HG03520 (cell line): ENCODE measurements around the gene ANKMY2.
"Not testable (repeated sequence)": the region's sequence is repeated elsewhere in the genome, so short reads cannot be mapped to it uniquely, and the experiment has no call there.

ENCODE experiments used
- ATAC-seq: cut with Tn5 transposase; IDR thresholded peaks from one replicate; pipeline ENCODE4 v1.9.1; 2021; ENCODE audit warnings: mild to moderate bottlenecking, moderate library complexity; ENCODE audit not compliant: unreplicated experiment

ANKMY2 gene

DNA sequence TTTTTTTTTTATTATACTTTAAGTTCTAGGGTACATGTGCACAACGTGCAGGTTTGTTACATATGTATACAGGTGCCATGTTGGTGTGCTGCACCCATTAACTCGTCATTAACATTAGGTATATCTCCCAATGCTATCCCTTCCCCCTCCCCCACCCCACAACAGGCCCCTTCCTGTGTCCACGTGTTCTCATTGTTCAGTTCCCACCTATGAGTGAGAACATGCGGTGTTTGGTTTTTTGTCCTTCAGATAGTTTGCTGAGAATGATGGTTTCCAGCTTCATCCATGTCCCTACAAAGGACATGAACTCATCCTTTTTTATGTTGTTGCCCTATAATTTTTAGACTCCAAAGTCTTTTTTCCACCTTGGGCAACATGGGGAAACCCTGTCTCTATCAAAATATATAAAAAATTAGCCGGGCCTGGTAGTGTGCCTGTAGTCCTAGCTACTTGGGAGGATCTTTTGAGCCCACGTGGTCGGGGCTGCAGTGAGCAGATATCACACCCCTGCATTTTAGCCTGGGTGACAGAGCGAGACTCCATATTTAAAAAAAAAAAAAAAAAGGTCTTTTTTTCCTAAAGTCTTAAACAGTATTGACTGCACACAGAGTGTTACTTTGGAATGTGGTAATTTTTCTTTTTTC, 14.4 kb upstream of the ANKMY2 start:
- not testable (repeated sequence) for ATAC-seq

DNA sequence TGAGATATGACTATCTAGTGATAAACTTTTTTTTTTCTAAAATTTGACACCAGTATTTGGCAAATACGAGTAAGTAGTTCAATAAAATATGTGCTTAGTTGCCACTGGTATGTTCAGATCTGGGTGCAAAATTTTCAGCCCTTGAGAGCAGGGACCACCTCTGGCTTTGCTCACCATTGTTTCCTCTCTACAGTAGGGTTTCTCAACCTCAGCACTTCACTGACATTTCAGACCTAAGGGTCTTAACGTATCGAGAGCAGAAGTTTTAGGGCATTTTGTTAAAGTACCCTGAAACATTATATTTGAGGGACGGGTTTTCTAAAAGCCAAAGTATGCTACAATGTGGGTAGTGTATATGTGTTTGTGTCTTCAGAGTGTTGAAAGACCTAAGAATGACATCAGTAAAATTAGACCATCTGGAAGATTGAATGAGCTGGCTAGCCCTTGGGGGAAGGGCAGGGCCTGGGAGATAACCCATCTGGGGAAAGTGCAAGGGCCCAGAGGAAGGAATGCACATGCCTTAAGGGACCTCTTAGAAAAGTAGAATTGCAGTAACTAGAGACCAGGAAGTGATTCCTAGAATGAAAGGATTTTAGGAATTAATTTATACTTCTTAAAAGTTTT, 12.2 kb upstream of the ANKMY2 start:
- ATAC-seq = no peak

DNA sequence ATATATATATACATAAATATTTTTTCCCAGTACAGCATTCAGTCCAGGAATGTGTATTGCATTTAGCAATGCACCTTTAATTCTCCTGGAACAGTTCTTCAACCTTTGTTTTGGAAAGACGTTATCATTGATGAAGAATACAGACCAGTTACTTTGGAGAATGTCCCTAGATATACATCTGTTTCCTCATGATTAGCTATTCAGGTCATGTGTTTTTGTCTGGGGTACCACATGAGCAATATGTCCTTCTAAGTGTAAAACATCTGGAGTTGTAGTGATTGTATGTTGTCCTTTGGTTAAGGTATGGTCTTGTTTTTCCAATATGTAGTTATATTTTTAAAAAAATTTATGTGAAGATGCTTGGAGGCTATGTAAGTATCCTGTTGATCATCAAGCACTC, 10.6 kb upstream of the ANKMY2 start:
- no peak for ATAC-seq

DNA sequence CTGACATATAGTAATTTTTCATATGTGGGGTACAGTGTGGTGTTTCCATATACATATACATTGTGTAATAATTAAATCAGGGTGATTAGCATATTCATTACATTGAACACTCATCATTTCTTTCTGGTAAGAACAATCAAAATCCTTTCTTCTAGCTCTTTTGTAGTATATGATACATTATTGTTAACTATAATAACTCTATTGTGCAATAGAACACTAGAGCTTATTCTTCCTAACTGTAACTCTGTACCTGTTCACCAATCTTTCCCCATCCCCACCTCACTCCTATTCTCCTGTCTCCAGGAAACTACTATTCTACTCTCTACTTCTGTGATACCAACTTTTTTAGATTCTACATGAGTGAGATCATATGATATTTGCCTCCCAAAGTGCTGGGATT, 9.8 kb upstream of the ANKMY2 start:
- no peak for ATAC-seq

DNA sequence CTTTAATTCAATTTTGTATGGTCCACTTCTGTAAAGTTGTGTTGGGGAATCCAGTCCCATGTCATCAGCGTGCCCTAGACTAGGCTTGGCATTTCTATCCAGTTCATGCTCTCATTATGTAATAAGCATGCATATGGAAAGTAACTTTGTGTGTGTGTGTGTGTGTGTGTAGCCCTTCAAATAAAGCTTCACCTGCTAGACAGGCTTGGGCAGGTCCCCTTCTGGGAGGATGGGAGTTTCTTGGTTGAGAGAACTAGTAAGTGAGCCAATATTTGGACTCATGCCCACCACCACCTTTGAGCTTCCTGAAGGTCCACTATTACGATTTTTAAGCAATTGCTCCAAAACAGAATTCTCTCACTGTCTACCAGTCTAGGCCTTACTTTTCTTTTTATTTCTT, 7.3 kb upstream of the ANKMY2 start:
- ATAC-seq = no peak

DNA sequence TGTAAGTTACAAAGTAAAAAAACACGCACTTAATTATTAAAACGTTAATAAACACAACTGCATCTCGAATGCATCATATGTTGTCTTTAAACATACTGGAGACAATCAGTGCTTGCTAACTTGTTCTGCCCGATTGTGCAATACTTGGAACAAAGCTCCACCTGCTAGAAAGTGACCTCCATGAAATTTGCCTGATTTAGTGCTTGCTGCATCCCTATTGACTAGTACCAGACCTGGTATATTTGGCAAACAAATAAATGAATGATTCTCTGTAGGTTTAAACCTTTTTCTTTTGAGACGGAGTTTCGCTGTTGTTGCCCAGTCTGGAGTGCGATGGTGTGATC, 6.7 kb upstream of the ANKMY2 start:
- ATAC-seq = no peak

DNA sequence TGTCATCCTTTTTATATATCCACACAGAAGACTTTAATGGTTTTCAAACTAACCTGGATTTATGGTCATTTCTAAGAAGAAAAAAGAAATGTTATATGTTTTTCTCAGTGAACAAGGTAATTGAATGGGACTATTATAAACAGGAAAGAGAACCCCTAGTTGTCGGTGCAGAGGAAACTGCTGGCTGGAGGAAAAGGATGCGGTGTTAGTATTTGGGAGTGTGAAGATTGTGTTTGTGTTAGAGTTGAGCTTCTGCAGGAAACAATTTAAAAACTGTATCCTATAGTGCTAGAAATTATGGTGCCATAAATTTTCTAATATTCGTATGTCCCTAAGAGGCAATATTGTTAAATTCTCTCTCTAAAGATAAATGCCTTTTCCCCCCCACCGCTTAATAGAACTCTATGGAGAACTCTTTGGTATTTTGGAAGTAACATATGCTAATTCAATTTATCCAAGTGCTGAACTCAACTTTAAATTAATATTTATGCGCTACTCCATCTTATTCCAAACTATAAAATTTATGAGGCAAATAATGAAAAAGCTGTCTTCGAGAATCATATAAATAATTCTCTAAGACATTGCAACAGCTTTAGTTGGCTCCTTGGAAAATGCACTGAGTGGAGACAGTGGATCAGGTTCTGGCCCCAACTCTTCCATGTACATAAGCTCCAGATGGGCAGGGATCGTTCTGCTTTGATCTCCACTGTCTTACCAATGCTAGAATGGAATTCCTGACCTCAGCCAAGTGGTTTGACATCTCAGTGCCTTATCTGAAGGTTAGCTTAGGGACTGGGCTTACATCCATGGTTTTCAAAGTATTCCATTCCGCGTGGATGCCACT, 6.1 kb upstream of the ANKMY2 start:
- ATAC-seq = no peak

DNA sequence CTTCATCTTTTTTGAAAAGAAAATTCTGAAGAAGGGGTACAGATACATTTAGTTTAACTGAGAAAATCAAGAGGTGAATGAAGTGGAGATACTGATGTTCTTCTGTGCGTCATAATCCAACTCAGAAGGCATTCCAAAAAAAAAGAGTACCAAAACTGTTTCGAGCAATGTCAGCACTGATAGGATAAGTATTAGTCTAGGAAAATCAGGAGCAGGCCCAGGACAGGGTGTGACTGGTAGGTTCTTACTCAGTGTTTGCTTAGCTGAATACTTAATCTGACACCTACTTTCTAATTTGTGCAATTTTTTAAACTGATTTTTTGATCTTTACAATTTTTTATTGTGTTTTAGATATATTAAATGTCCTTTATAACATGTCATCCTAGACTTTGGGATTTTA, 4.7 kb upstream of the ANKMY2 start:
- no peak for ATAC-seq

DNA sequence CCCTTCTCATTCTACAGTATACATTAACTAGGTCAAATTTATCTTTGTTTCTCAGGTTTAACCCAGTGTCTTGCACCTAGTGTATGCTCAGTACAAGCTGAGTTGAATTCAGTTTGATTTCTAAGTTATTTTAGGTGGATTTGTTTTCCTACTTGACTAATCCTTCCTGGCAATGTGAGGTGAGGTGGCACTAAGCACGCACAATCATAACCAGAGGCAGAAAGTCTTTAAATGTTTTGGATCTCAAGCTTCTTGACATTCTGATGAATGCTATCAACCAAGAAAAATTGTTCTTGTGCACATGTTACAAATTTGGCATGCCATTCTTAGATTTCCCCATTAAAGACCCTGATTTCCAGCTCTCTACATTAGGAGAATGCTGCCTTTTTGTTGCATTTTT, 3.6 kb upstream of the ANKMY2 start:
- ATAC-seq = no peak

DNA sequence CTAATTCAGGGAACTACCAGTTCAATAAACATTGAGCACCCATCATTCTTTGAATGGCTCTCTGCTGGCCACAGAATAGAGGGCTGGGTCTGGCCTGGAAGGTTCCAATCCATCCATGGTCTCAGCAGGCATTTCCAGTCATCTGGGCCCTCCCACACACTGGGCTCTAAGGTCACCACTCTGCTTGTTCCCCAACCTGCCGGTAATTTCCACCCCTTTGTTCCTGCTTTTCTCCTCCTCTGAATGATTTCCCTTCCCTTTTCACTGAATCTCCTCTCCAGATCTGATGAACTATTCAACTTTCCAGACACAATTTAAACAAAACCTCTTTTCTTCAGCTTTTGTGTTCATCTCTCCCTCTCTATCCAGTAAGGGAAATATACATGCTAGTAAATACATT, 3.0 kb upstream of the ANKMY2 start:
- ATAC-seq = no peak

DNA sequence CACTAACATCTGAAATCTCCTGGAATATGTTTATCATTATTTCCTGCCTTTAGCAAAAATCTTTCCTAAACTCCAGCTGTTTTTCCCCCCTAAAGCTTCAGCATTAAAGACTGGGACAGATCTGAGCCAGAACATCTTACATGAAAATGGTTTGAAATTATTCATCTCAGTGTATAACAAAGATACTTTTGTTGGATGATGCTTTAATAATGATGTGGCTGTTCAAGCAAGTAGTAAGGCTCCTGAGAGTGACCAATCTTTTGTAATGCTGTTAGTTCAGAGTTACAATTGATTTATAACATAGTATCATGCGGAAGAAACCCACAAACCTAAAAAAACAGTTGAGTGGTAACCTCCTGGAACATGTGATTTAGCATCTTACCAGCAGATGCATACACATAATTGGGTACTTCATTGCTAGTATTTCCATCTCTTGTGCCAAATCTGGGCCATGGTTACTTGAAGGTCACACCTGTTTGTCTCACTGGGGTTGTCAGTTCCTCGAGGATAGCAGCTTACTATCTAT, 1.9 kb upstream of the ANKMY2 start:
- ATAC-seq = no peak

DNA sequence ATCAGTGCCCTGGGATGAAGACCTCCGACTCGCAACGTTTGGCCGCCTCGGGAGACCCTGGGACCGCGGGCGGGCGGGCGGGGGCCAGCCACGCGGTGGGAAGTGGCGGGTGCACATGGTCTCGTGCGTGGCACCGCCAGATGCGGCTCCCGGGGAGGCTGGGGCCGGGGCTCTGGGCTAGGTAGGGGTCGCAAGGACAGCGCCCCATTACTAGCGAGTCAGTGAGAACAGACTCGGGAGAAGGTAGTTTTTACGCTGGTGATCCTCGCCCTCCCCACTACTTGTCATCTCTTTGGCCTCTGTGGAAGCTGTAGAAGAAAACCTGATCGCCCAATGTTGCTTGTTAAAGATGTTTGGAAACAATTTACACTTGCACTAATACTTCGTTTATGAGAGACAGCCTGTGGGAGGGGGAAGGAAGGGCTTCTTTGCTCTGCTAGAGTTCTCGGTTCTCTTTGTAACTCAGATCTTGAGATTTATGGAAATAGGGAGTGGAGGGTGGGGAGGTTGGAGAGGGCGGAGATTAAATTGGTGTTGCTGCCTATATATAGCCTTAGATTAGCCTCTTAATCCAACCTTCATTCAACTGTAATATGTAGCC, 1.0 kb upstream of the ANKMY2 start:
- peak; percentile 1 for ATAC-seq

DNA sequence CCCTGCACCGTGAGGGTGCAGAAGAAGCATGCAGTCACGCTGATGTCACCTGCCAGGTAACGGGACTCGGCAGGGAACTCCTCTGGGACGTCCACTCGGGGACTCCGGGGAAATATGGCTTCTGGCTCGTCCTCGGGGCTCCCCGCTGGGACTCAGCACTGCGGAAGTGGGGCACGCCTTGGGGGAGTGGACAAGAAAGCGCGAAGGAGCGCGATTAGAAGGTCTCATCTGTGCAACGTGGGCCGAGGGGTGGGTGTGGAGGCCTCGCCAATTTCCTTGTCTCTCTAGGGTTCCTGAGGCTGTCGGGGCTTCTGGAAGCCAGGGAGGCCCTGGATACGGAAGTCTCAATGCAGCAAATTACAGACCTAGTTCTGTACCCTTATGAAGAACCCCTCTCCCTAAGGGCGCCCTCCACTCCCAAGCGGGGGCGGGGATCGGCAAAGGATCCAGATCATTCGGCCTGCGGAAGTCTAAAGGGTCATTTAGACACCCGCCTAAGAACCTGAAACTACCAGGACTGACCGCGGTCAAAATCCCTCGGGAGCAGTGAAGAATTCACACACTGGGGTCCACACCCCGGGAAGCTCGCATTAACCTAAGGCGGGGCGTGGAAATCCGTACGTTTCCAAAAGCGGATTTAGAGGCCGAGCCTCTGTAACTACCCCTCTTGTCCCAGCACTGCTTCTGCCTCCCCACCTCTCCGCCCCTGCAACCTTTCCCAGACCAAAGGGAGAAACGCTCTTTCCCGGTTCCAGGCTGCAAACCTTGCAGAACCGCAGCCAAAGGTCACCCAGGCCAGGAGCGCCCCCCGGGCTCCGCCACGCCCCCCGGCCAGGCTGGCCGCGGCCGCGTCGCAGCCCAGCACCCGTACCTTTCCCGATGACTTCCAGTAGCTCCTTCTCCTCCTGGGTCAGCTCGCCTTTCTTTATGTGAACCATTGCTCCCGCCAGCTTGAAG, 640 bp downstream of the ANKMY2 start:
- peak; percentile 4 for ATAC-seq

DNA sequence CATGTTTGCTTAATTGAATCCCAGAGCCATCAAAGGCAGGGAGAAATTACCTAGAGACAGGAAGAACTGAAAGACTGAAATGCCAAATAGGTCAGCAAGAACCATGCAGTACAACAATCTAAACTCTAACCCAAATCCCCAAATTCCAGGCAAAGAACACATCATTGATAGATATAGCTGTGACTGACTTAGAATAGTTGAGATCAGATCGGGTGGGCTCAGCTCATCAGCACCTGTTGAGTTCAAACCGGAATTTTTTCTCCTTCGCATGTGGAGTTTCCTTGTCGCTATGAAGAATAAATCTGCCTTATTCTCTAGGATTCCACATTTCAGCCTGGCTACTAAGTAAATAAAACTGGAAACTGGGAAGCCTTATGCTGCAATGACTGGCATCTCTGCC, 1.4 kb downstream of the ANKMY2 start:
- no peak for ATAC-seq

DNA sequence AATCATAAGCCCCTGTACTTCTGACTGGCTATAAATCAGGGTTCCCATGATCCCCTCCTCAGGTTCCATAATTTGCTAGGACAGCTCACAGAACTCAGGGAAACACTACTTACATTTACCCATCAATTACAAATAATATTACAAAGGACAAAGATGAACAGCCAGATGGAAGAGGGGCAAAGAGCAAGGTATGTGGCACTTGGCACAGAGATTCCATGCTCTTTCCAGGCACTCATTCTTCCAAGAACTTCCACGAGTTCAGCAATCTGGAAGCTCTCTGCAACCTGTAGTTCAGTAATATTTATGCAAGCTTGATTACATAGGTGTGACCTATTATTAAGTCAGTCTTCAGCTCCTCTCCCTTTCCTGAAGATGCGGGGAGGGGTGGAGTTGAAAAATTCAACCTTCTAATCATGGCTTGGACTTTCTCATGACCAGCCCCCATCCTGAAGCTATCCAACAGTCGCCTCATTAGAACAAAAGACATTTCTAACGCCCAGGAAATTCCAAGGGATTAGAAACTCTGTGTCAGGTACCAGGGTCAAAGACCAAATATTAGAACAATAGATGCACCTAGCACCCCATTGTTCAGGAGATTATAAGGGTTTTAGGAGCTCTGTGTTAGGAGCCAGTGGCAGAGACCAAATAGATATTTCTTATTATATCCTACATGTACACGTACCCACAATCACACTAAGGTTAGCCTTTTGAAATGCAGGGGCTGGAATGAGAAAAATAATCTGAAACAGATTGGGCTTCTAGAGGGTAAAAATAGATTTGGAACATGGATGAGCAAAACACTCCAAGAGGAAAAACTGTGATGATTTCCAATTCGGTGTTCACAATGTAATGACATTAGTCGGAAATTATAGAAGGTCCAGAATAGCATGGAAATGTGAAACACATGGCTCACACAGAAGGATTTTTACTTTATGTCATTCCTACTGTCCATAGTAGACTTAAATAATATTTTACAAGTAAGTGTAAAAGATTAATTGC, 7.0 kb downstream of the ANKMY2 start:
- ATAC-seq = no peak

DNA sequence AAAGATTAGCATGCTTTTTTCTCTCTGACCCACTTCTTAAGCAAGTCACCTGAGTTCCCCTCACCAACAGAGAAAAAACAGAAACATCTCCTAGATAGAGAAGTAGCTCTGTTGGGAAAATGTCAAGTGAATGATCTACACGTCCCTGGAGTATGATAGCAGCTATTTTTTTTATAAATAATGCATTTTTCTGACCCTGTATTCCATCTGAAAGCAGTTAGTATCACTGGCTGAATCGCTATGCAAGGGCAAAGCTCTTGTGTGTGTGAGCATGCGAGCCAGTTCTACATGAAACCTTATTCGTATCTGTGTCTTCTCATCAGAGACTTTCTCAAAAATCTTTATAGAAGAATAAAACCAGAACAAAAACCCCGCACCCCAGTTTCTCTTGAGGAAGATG, 8.2 kb downstream of the ANKMY2 start:
- ATAC-seq = no peak

DNA sequence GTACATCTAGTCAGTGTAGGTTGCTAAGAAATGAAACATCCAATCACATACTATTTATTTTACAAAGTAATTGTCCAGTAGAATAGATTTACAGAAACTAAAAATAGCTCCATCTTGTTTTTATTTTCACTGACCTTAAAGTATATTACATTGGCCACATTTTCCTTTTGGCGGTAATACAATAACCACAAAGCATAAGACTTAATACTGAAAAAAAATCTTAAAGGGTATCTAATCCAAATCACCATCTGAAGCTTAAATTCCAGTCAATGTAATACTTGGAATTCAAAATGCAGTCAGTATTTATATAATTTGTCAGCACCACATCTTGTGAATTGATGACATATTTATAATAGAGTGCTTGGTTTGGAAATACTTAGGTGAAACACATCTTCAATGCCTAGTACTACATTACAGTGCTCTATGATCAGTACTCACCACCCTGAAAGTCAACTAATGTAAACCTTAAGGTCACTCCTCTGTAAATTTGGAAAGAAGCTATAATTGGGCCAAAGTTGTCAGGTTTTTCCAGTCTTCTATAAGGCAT, 8.9 kb downstream of the ANKMY2 start:
- no peak for ATAC-seq

DNA sequence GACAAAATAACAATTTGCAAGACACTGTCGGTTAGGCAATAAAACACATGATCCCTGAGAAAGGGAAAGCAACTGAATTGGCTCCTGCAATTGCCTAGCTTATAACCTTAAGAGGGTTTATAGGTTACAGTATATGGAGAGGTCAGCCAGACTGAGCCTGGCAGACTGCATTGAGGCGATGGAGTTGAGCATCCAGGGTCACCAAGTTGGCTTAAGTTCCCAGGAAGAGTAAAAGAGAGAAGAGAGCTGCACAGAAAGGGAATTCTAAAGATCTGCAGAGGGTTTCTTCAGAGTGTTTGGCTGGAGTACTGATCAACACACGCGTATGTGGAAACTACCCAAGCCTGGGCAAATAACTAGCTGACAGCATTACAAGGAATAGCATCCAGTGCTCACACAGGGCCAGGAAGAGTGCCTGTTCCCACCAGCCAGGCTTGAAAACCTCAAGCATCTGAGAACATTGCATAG, 11.2 kb downstream of the ANKMY2 start:
- no peak for ATAC-seq

DNA sequence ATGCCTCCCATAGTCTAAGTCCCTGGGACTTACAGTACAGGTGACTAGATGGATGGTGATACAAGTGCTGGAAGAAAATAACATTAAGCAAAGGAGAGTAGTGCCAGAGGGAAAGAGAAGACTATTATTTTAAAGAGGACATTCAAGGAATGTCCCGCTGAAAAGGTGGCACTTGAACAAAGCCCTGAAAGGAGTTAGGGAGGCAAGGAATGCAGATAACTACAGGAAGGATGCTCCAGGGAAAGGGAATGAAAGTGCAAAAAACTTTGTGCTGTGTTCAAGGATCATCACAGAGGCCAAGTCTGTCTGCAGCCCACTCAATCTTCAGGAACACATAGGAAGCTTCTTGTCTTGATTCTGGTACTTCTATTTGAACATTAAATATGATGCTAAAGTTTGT, 14.9 kb downstream of the ANKMY2 start:
- no peak for ATAC-seq
